GM21619 (cell line): ENCODE measurements around the gene GRHL1.
"Not testable (repeated sequence)": the region's sequence is repeated elsewhere in the genome, so short reads cannot be mapped to it uniquely, and the experiment has no call there.

Source experiments
- ATAC-seq: cut with Tn5 transposase; IDR thresholded peaks from one replicate; pipeline ENCODE4 v1.9.1; 2021; ENCODE audit not compliant: unreplicated experiment

The GRHL1 gene

GRCh38 chr2:10019602-10020400 is 68.3 kb downstream of the GRHL1 start:
- no peak for ATAC-seq

DNA sequence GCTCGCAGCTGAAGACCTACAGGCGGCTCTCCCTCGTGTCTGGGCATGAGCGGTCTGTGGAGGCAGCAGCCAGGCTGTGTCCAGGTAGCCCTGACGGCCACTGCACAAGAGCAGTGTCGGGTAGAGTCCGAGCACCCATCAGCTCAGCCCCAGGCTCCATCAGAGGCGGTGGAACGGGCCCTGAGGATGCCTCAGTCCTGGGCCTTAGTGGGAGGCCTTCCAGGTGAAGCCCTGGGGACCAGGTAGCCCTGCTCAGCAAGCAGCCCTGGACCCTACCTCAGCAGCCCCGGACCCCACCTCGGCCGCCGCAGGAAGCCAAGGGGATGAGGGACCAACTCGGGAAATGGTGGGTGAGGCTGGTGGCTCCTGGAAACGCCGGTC is 70.5 kb downstream of the GRHL1 start:
- ATAC-seq = no peak

DNA sequence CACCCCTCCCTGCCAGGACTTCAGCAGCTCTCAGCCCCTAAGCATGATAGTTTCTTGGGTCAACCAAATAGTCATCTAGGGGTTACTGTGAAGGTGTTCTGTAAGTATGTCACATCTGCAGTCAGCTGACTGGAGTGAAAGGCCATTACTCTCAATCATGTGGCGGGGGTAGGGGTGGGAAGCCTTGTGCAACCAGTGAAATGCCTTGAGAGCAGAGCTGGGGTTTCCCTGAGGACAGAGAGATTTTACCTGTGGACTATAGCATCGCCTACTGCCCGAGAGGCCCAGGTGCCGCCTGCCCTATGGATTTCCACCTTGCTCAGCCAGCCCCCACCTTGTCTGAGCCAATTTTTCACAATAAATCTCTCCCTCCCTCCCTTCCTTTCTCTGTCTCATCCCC is 71.0 kb downstream of the GRHL1 start:
- ATAC-seq = no peak

- ATAC-seq = no peak
Observed at GRCh38 chr2:10022966-10023662, 71.6 kb downstream of the GRHL1 start.

DNA sequence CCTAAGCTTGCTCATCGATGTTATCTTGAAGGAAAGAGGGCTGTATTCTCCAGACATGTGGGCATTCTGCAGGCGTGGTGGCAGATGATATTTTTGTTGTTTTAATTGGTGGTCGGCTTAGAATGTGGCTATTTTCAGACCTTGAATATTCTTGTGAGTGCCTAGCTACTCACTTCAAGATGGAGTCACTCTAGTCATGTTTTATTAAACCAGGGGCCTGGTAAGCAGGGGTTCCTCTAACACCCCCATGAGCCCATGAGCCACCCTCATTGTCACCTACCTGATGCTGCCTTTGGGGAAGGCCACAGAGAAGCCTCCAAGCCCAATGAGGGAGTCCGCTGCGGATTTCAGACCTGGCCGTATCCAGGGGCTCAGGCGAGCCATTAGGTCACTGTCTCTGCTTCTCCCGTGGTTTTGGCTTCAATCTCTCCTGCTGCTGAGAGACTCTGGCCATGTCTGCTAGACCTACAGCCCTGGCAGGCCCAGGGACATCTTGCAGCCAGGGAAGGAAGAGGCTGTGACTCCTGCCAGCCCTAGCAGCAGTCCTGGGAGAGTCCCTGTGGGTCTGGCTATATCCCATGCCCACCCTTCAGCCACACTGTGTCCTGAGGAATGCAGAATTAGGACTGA is 75.6 kb downstream of the GRHL1 start:
- ATAC-seq = no peak

DNA sequence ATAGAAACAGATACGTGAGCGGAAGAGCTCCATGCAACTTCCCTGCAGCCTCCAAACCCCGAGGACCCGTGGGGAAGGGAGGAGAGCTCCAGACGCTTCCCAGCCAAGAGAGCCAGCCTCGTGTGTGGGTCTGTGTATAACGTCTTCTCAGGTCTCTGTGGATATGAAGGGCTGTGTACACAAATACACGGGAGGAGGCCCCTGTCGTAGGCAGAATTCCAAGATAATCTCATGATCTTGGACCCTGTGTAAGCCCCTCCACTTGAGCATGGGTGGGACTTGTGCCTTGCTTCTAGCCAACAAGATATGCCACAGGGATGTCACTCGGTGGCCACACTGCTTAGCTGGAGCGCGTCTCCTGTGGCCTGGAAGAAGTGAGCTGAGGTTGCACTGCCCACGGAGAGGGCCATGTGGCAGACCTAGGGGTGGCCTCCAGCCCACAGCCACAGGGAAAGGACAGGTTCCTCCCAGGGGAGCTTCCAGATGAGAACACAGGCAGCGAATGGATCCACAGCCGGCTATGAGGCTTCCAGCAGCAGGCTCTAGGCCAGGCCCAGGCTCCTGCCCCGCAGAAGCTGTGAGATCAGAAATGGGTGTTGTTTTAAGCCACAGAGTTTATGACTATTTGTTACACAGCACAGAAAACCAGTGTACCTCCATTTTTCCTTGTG is 76.3 kb downstream of the GRHL1 start:
- ATAC-seq = no peak

DNA sequence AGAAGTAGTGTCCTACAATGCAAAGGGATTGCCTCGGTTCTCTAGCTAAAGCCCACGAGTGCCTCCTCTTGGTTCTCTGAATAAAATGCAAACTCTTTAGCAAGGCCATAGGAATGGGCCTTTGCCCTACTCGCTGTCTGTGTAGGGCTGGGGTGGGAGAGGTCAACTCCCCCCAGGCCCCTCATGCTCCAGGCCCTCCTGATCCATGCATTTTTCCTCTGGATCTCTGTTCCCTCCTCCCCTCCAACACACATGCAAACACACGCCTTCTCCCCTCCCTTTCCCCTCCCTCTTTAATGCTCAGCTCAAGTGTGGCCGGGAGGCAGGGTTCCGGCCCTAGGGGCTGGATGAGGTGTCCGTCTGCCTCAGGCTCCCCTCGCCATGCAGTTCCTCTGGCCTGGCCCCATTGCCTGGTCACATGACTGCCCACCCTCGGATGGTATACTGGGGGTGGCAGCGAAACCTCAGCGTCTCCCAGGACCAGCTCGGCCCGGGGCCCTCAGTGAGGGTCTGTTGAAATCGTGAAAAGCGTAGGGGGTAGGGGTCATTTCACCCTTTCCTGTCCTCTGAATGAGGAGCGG is 77.0 kb downstream of the GRHL1 start:
- ATAC-seq = no peak

- no peak for ATAC-seq
Observed at GRCh38 chr2:10028988-10029874, 77.7 kb downstream of the GRHL1 start.

DNA sequence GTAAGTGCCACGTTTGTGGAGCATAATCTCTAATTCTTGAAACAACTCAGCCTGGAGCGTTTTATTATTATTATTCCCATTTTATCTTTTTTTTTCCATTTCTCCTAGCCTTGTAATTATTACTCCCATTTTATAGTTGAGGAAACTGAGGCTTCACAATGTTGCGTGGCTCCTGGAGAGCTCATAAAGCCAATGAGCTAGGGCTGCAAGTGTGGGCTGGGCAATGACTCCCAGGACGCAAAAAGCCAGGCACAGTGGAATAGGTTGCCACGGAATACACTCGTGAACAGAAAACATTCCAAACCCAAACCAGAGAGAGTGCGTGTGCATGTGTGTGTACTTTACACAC is 78.4 kb downstream of the GRHL1 start:
- ATAC-seq = no peak

DNA sequence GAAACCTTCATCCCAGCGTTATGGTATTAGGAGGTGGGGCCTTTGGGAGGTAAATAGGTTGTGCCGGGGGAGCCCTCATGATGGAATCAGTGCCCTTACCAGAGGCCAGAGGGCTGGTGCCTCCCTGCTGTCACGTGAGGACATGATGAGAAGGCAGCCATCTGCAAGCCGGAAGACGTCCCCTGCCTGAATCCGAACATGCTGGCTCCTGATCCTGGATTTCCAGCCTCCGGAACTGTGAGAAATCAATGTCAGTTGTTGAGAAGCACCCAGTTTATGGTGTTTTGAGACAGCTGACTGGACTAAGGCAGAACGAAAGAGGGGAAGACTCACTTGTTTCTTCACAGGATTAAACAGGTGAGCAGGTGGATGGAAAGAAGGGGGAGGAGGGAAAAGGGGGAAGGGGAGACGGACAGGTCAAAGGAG is 78.8 kb downstream of the GRHL1 start:
- ATAC-seq = no peak

GRCh38 chr2:10030798-10031197 is 79.3 kb downstream of the GRHL1 start:
- not testable (repeated sequence) for ATAC-seq

DNA sequence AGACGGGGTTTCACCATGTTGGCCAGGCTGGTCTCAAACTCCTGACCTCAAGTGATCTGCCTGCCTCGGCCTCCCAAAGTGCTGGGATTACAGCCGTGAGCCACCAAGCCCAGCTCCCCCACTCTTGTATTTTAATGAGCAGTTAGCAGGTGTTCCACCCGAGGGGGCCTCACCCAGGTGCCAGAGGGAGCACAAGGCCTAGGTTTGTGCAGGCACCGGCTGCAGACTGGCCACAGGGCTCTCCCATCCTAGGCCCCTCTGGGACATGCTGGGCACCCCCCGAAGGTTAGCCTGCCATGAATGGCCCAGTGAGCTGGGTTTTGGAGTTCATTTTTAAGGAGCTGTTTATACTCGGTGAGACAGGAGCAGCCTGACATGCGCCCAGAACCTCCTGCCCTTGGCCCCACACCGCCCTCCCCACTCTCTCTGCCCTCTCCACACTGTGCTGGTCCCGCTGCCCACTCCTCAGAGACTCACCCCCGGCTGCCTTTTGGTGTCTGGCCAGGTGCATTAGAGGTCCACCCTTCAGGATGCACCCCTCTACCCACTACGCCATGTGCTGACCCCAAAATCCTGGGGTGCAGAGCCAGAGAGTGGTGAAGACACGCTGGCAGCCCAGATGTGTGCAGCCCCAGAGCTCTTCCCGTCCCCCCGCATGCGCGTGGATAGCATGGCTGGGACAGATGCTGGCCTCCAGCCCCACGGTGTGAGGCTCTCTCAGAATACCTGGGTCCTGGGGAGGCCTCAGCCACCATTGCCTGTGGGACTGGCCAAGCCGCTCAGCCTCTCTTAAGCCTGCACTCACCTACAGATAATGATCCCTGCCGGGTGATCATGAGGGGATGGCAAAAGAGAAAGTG is 80.6 kb downstream of the GRHL1 start:
- no peak for ATAC-seq

- no peak for ATAC-seq
Observed at GRCh38 chr2:10032746-10033105, 81.2 kb downstream of the GRHL1 start.

- no peak for ATAC-seq
Observed at GRCh38 chr2:10033251-10034006, 81.9 kb downstream of the GRHL1 start.

- ATAC-seq = no peak
Observed at GRCh38 chr2:10034333-10035052, 83.0 kb downstream of the GRHL1 start.

- no peak for ATAC-seq
Observed at GRCh38 chr2:10035053-10035422, 83.5 kb downstream of the GRHL1 start.

GRCh38 chr2:10035633-10036032 is 84.1 kb downstream of the GRHL1 start:
- ATAC-seq = no peak
